Measurements from ENCODE around the gene C1orf210. TPM values are rescaled to one million over a fixed set of nuclear protein-coding genes. Genes with fewer than 3 reads are reported as not detected.
A peak's percentile ranks its signal among the peaks of the same experiment; 100 is the strongest.

The C1orf210 gene
- total and polyA plus RNA-seq, 9 of the 15 experiments (the other 6 are each of a cell fraction or from before 2014, with no cell fraction given): 0.21 TPM; not detected in 8

DNA sequence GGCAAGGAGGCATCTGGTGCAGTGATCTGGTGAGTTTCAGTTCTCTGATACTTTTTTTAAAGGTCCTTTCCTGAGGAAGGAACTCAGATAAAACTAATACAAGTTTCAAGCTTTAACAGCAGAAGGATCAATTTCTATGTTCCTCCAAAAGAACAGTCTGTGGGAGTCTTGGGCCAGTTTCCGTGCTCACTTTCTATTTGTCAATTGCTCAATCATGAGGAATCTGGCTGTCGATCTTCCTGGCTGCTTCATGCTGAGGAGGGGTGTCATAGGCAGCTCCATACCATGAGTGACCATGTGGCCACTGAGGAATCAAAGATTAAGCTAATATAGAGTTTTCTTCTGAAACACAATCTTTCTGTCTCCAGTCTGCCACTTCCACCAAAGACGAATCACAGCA lies 27.0 kb downstream of the C1orf210 start:
- no peak for FAIRE-seq

GRCh38 chr1:43256675-43257570 lies 28.5 kb downstream of the C1orf210 start:
- no peak for DNase-seq (ENCODE audit: extremely low read depth in 1 of 4, low spot score in 3 of 4)
- no TSS peak for BruUV-seq (replicated peaks)
- in situ Hi-C loops (cut with MboI): no loop called here

More for the DNA sequence above, 27.0 kb downstream of the C1orf210 start:
- ATAC-seq (no peak), DNase-seq (ENCODE audit: extremely low read depth in 1 of 4, low spot score in 3 of 4) (no peak)
- H3K4me2 ChIP-seq (ENCODE audit: insufficient read depth, low read length): no peak overlapping the region
- 0% methylated on average over 3 of the region's 3 CpGs for WGBS (ENCODE audit: insufficient coverage, low coverage, missing lambda C conversion rate)
- peak; percentile 32; the same call in 1 of the 2 replicates for TF ChIP-seq TRIM28 (IDR thresholded peaks at IDR 0.05)
- no peak for TF ChIP-seq ZNF3 (CRISPR knock-in tag; IDR thresholded peaks at IDR 0.05)
- in situ Hi-C loops (cut with MboI): no loop called here
- H4K20me1 ChIP-seq (replicated peaks; ENCODE audit: control insufficient read depth, insufficient read depth, low read length): no peaks in the 10 kb centered on the region
- no peaks in the 10 kb centered on the region for H3K79me2 ChIP-seq (ENCODE audit: control insufficient read depth, insufficient read depth, low read length)
- BruUV-seq (replicated peaks): no TSS peak
- ChIA-PET CTCF (ENCODE audit: low intra/inter-chr PET ratio) (no interaction called here), POLR2A (interaction anchor here (0.6 kb wide), 2 partner anchors 14 to 18 kb away, joined by 3 read pairs; no protein-coding TSS in a partner anchor)
- intact Hi-C loops (cut with micrococcal nuclease): no loop called here
- peaks cover 6 to 41% of the 10 kb centered on the region in 2 experiments; a peak in 3 of 5 replicates for H3K27me3 ChIP-seq (ENCODE audit: control insufficient read depth in 2 of 2, insufficient read depth in 2 of 2, low read length in 2 of 2)
- no peak overlapping the region for H3K27ac ChIP-seq (ENCODE audit: extremely low read depth, low read depth, low read length)
- no peaks in the 10 kb centered on the region for H3K9me1 ChIP-seq (ENCODE audit: control insufficient read depth, insufficient read depth, low read length)
- no peaks in the 10 kb centered on the region for H3K36me3 ChIP-seq (ENCODE audit: control insufficient read depth, insufficient read depth, low read length)
- no peaks in the 10 kb centered on the region for H3K4me1 ChIP-seq (replicated peaks in 1 of 2; ENCODE audit: control insufficient read depth in 2 of 2, insufficient read depth in 2 of 2, low read length in 2 of 2)
- H2AFZ ChIP-seq (ENCODE audit: low read depth, low read length): no peak overlapping the region
- H3K9me3 ChIP-seq (replicated peaks; ENCODE audit: control insufficient read depth, insufficient read depth, low read depth, low read length): peaks cover 2% of the 10 kb centered on the region; the same call in 1 of the 2 replicates
- H3K9ac ChIP-seq (ENCODE audit: insufficient read depth in 1 of 2, low read depth in 2 of 2, low read length in 2 of 2): no peak overlapping the region
- H3K4me3 ChIP-seq: no peak overlapping the region

More at GRCh38 chr1:43256675-43257570, 28.5 kb downstream of the C1orf210 start:
- 2% methylated on average over 8 of the region's 8 CpGs for WGBS (ENCODE audit: insufficient coverage, low coverage, missing lambda C conversion rate)
- POLR2A ChIA-PET: interaction anchor here (1.1 kb wide), 1 partner anchor 13 kb away, joined by 3 read pairs; no protein-coding TSS in a partner anchor
- Histone ChIP-seq H3K79me2 (ENCODE audit: control insufficient read depth, insufficient read depth, low read length) (no peaks in the 10 kb centered on the region), H3K4me1 (replicated peaks in 1 of 2; ENCODE audit: control insufficient read depth in 2 of 2, insufficient read depth in 2 of 2, low read length in 2 of 2) (no peaks in the 10 kb centered on the region), H3K27me3 (ENCODE audit: control insufficient read depth in 2 of 2, insufficient read depth in 2 of 2, low read length in 2 of 2) (peaks cover 6 to 46% of the 10 kb centered on the region in 2 experiments; a peak in 3 of 5 replicates), H3K4me3 (no peak overlapping the region), H3K4me2 (ENCODE audit: insufficient read depth, low read length) (no peak overlapping the region), H3K9me3 (replicated peaks; ENCODE audit: control insufficient read depth, insufficient read depth, low read depth, low read length) (peaks cover 2% of the 10 kb centered on the region; the same call in 1 of the 2 replicates), H2AFZ (ENCODE audit: low read depth, low read length) (no peak overlapping the region), H3K9me1 (ENCODE audit: control insufficient read depth, insufficient read depth, low read length) (no peaks in the 10 kb centered on the region), H4K20me1 (replicated peaks; ENCODE audit: control insufficient read depth, insufficient read depth, low read length) (no peaks in the 10 kb centered on the region), H3K36me3 (ENCODE audit: control insufficient read depth, insufficient read depth, low read length) (no peaks in the 10 kb centered on the region), H3K27ac (ENCODE audit: extremely low read depth, low read depth, low read length) (no peak overlapping the region), H3K9ac (ENCODE audit: insufficient read depth in 1 of 2, low read depth in 2 of 2, low read length in 2 of 2) (no peak overlapping the region)
- CTCF ChIA-PET (ENCODE audit: low intra/inter-chr PET ratio): no interaction called here
- ATAC-seq (no peak), FAIRE-seq (no peak)
- no peak for TF ChIP-seq GTF2F1 (IDR thresholded peaks at IDR 0.05; ENCODE audit: low read depth, low read length)
- no peak for TF ChIP-seq NELFE (IDR thresholded peaks at IDR 0.05; ENCODE audit: insufficient read depth, insufficient read length)
- no peak for TF ChIP-seq TCFL5 (CRISPR knock-in tag; conservative IDR thresholded peaks at IDR 0.05)
- TF ChIP-seq MYNN (IDR thresholded peaks at IDR 0.05): no peak
- no peak for TF ChIP-seq MYNN (CRISPR knock-in tag; IDR thresholded peaks at IDR 0.05)
- intact Hi-C loops (cut with micrococcal nuclease): no loop called here
